ENCODE data around the gene VPS26C.
A peak's percentile ranks its signal among the peaks of the same experiment; 100 is the strongest.

The VPS26C gene

DNA sequence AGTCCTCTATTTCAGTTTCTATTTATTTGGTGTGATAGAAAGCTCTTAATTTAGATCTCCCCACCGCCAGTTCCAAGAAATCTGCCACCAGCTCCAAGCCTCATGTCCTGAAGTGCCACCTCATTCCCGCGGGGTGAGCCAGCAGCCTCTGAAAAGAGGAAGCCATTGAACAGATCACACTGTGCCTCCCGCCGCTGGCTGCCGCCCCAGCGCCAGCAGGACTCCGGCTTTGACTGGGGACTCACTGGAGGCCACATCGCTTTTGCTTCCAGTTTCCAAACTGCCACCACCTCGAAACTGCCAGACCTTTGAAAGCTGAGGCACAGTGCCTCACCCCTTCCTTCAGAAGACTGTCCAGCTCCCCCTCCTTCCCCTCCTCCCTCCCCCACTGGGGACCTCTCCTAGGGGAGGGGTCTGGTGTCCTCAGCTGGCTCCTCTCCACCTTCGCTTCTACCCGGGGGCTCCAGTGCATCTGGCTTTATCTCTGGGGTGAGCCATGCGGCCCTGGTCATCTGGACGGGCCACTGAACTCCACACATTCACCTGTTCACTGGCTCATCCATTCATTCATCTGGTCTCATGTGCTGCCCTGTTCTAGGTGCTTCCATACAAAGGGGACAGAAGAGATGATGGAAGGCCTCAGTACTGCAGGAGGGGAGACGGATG, 58.9 kb downstream of the VPS26C start:
- ATAC-seq = peak; percentile 42
- no peak for TF ChIP-seq ARNTL (CRISPR knock-in tag; IDR thresholded peaks at IDR 0.05; ENCODE audit: borderline replicate concordance, low read depth)
- no peak for TF ChIP-seq ZNF565 (CRISPR knock-in tag; conservative IDR thresholded peaks at IDR 0.05; ENCODE audit: low read depth)
- no peak for TF ChIP-seq CSDC2 (CRISPR knock-in tag; IDR thresholded peaks at IDR 0.05)

DNA sequence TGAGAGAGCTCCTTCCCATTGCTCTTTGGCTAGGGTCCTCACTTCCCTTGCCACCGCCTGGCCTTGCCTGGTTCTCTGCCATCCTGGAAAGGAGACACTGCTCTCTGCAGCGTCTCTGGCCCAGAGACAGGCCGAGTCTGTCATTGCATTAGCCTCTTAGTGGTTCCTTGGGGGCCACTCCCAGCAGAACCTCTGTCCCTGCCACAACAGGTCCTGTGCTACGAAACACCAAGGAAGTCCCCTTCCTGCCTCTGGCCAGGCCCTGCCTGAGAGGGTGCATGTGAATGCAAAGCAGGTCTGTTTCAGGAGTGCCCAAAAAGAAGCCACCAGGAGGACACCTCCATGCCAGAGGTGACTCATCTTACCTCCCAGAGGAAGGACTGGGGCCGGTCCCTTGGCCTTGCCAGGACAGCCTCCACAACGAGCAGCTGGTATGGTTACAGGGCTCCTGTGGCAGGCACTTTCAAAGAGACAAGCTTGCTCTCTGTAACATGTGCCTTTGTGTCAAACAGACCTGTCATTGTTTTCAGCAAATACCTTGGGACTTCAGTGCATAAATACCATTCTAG, 59.6 kb downstream of the VPS26C start:
- peak; percentile 85 for ATAC-seq
- TF ChIP-seq ESRRG (CRISPR knock-in tag; IDR thresholded peaks at IDR 0.05) (no peak), TCF4 (CRISPR knock-in tag; IDR thresholded peaks at IDR 0.05; ENCODE audit: borderline replicate concordance) (0 out of 2 replicates have a peak, but pooled peaks have one; percentile 20)

DNA sequence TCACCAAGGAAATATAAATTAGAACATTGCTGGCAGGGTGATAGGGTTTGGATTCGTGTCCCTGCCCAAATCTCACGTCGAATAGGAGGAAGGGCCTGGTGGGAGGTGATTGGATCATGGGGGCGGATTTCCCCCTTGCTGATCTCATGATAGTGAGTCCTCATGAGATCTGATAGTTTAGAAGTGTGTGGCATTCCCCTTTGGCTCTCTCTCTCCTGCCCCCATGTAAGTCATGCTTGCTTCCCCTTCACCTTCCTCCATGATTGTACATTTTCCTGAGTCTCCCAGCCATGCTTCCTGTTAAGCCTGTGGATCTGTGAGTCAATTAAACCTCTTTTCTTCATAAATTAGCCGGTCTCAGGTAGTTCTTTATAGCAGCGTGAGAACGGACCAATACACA, 60.6 kb downstream of the VPS26C start:
- no peak for ATAC-seq
- TF ChIP-seq TCF4 (CRISPR knock-in tag; IDR thresholded peaks at IDR 0.05; ENCODE audit: borderline replicate concordance) = no peak
- TF ChIP-seq BACH2 (CRISPR knock-in tag; IDR thresholded peaks at IDR 0.05; ENCODE audit: borderline replicate concordance) = no peak
- TF ChIP-seq, protein P1, sequence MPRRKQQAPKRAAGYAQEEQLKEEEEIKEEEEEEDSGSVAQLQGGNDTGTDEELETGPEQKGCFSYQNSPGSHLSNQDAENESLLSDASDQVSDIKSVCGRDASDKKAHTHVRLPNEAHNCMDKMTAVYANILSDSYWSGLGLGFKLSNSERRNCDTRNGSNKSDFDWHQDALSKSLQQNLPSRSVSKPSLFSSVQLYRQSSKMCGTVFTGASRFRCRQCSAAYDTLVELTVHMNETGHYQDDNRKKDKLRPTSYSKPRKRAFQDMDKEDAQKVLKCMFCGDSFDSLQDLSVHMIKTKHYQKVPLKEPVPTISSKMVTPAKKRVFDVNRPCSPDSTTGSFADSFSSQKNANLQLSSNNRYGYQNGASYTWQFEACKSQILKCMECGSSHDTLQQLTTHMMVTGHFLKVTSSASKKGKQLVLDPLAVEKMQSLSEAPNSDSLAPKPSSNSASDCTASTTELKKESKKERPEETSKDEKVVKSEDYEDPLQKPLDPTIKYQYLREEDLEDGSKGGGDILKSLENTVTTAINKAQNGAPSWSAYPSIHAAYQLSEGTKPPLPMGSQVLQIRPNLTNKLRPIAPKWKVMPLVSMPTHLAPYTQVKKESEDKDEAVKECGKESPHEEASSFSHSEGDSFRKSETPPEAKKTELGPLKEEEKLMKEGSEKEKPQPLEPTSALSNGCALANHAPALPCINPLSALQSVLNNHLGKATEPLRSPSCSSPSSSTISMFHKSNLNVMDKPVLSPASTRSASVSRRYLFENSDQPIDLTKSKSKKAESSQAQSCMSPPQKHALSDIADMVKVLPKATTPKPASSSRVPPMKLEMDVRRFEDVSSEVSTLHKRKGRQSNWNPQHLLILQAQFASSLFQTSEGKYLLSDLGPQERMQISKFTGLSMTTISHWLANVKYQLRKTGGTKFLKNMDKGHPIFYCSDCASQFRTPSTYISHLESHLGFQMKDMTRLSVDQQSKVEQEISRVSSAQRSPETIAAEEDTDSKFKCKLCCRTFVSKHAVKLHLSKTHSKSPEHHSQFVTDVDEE (CRISPR knock-in tag; IDR thresholded peaks at IDR 0.05) = no peak

GRCh38 chr21:37204580-37204979, 62.6 kb downstream of the VPS26C start:
- TF ChIP-seq ESRRG (CRISPR knock-in tag; IDR thresholded peaks at IDR 0.05) (no peak), RARB (CRISPR knock-in tag; IDR thresholded peaks at IDR 0.05) (no peak), TOX (CRISPR knock-in tag; IDR thresholded peaks at IDR 0.05; ENCODE audit: borderline replicate concordance) (no peak), GLIS3 (CRISPR knock-in tag; IDR thresholded peaks at IDR 0.05) (no peak), OSR1 (CRISPR knock-in tag; IDR thresholded peaks at IDR 0.05) (no peak), ISL1 (CRISPR knock-in tag; IDR thresholded peaks at IDR 0.05) (no peak), ZC3H10 (CRISPR knock-in tag; IDR thresholded peaks at IDR 0.05) (no peak), ZNF8 (CRISPR knock-in tag; IDR thresholded peaks at IDR 0.05) (no peak), BACH2 (CRISPR knock-in tag; IDR thresholded peaks at IDR 0.05; ENCODE audit: borderline replicate concordance) (no peak), CSDC2 (CRISPR knock-in tag; IDR thresholded peaks at IDR 0.05) (no peak), ZNF70 (CRISPR knock-in tag; IDR thresholded peaks at IDR 0.05) (no peak), TCF4 (CRISPR knock-in tag; IDR thresholded peaks at IDR 0.05; ENCODE audit: borderline replicate concordance) (no peak)
- TF ChIP-seq, protein P1 (CRISPR knock-in tag; IDR thresholded peaks at IDR 0.05) = no peak
- TF ChIP-seq, protein P2, sequence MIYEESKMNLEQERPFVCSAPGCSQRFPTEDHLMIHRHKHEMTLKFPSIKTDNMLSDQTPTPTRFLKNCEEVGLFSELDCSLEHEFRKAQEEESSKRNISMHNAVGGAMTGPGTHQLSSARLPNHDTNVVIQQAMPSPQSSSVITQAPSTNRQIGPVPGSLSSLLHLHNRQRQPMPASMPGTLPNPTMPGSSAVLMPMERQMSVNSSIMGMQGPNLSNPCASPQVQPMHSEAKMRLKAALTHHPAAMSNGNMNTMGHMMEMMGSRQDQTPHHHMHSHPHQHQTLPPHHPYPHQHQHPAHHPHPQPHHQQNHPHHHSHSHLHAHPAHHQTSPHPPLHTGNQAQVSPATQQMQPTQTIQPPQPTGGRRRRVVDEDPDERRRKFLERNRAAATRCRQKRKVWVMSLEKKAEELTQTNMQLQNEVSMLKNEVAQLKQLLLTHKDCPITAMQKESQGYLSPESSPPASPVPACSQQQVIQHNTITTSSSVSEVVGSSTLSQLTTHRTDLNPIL (CRISPR knock-in tag; IDR thresholded peaks at IDR 0.05; ENCODE audit: low read depth) = no peak
- TF ChIP-seq, protein P3, sequence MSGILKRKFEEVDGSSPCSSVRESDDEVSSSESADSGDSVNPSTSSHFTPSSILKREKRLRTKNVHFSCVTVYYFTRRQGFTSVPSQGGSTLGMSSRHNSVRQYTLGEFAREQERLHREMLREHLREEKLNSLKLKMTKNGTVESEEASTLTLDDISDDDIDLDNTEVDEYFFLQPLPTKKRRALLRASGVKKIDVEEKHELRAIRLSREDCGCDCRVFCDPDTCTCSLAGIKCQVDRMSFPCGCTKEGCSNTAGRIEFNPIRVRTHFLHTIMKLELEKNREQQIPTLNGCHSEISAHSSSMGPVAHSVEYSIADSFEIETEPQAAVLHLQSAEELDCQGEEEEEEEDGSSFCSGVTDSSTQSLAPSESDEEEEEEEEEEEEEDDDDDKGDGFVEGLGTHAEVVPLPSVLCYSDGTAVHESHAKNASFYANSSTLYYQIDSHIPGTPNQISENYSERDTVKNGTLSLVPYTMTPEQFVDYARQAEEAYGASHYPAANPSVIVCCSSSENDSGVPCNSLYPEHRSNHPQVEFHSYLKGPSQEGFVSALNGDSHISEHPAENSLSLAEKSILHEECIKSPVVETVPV (CRISPR knock-in tag; IDR thresholded peaks at IDR 0.05) = no peak
- no peak for ATAC-seq
